Astrocyte (in vitro differentiated cells and primary cell): ENCODE results near the gene VPS8. TPM values are rescaled to one million over a fixed set of nuclear protein-coding genes. Genes with fewer than 3 reads are reported as not detected.

Experiments used
- DNase-seq: peaks from one replicate; pipeline ENCODE4 v3.0.0-alpha.2; 2010; ENCODE audit warnings: low read depth
- FAIRE-seq: peaks from 2 replicates; lab custom pipeline; 2011; peaks lifted over from hg19 to GRCh38; lab: Jason Lieb, UNC
- H2AFZ ChIP-seq: 2 replicates; pipeline ENCODE4 v1.6.0; 2012; ENCODE audit warnings: low read depth, low read length, inconsistent platforms
- H3K27ac ChIP-seq: 2 replicates; pipeline ENCODE4 v1.5.1; 2011; ENCODE audit warnings: low read depth, low read length, inconsistent platforms
- H3K27me3 ChIP-seq: 2 replicates; pipeline ENCODE4 v1.6.0; 2011; ENCODE audit warnings: low read length, inconsistent platforms; ENCODE audit not compliant: insufficient read depth
- H3K36me3 ChIP-seq: 2 replicates; pipeline ENCODE4 v1.5.1; 2011; ENCODE audit warnings: low read length, inconsistent platforms; ENCODE audit not compliant: insufficient read depth
- H3K4me1 ChIP-seq: 2 replicates; pipeline ENCODE4 v1.5.1; 2011; ENCODE audit warnings: low read length, inconsistent platforms; ENCODE audit not compliant: insufficient read depth
- H3K4me2 ChIP-seq: 2 replicates; pipeline ENCODE4 v1.6.0; 2012; ENCODE audit warnings: low read length, inconsistent platforms
- H3K4me3 ChIP-seq: 2 replicates; pipeline ENCODE4 v1.5.1; 2011; ENCODE audit warnings: low read depth, mild to moderate bottlenecking, low read length, inconsistent platforms; ENCODE audit not compliant: insufficient read depth
- H3K79me2 ChIP-seq: 2 replicates; pipeline ENCODE4 v1.6.0; 2012; ENCODE audit warnings: mild to moderate bottlenecking, low read length, inconsistent platforms; ENCODE audit not compliant: insufficient read depth
- H3K9ac ChIP-seq: 2 replicates; pipeline ENCODE4 v1.6.0; 2012; ENCODE audit warnings: mild to moderate bottlenecking, low read length, inconsistent platforms
- H3K9me3 ChIP-seq: 2 replicates; pipeline ENCODE4 v1.5.1; 2012; ENCODE audit warnings: low read depth, mild to moderate bottlenecking, low read length, inconsistent platforms; ENCODE audit not compliant: insufficient read depth
- H4K20me1 ChIP-seq: 2 replicates; pipeline ENCODE4 v1.6.0; 2012; ENCODE audit warnings: low read length, inconsistent platforms; ENCODE audit not compliant: insufficient read depth
- H3K27ac Mint-ChIP-seq: one replicate; pipeline ENCODE4 v1.8.0; 2021; ENCODE audit warnings: mild to moderate bottlenecking, mixed read lengths; ENCODE audit not compliant: unreplicated experiment
- H3K27me3 Mint-ChIP-seq: one replicate; pipeline ENCODE4 v1.8.0; 2021; ENCODE audit warnings: low read depth, mixed read lengths; ENCODE audit not compliant: unreplicated experiment
- H3K36me3 Mint-ChIP-seq: one replicate; pipeline ENCODE4 v1.8.0; 2021; ENCODE audit warnings: low read depth, mixed read lengths; ENCODE audit not compliant: unreplicated experiment
- H3K4me1 Mint-ChIP-seq: one replicate; pipeline ENCODE4 v1.8.0; 2021; ENCODE audit warnings: low read depth, mixed read lengths; ENCODE audit not compliant: unreplicated experiment
- H3K4me3 Mint-ChIP-seq: one replicate; pipeline ENCODE4 v1.8.0; 2021; ENCODE audit warnings: mild to moderate bottlenecking, moderate library complexity, mixed read lengths; ENCODE audit not compliant: unreplicated experiment
- H3K9me3 Mint-ChIP-seq: one replicate; pipeline ENCODE4 v1.8.0; 2021; ENCODE audit warnings: mild to moderate bottlenecking, mixed read lengths; ENCODE audit not compliant: unreplicated experiment
- EZH2 ChIP-seq: IDR thresholded peaks from 2 replicates; pipeline ENCODE4 v1.6.1; 2012; ENCODE audit warnings: mild to moderate bottlenecking, low read length, inconsistent platforms; ENCODE audit not compliant: insufficient read depth
- total RNA-seq: library from RNA; stranded (reverse); gene quantifications from 2 replicates; pipeline ENCODE4 v1.2.1, GENCODE V29; 2021
- TF ChIP-seq, protein P1 (sequence below): IDR thresholded peaks from 2 replicates; pipeline ENCODE4 v1.5.1; 2011; ENCODE audit warnings: low read depth, mild to moderate bottlenecking, inconsistent platforms, low read length, moderate library complexity; ENCODE audit not compliant: insufficient read depth

Gene VPS8
- total RNA-seq, 1 donor from 2014 or later = 40.7 TPM

DNA sequence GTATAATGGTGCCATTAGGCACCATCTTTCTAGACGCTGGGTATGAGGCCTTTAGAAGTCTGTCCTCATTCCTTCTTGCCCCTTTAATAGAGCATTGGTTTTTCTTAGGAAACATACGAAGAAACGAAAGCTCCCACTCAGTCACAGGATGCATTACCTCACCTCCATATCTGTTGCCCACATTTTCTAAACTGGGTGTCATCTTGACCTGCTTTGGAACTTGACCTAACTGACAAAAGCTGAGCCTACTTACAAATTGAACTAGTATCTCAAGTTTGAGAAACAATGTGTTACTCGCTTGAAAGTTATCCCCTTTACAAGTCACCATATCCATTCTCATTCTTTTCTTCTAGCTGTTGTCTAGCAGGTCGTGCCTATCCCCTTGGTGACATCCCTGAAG is 102.7 kb downstream of the VPS8 start:
- H3K9ac ChIP-seq = no peak overlapping the region
- H2AFZ ChIP-seq = no peak overlapping the region
- H3K27ac Mint-ChIP-seq = no peak overlapping the region
- no peak overlapping the region for H3K4me2 ChIP-seq
- no peaks in the 10 kb centered on the region for H3K27me3 ChIP-seq
- TF ChIP-seq, protein P1, sequence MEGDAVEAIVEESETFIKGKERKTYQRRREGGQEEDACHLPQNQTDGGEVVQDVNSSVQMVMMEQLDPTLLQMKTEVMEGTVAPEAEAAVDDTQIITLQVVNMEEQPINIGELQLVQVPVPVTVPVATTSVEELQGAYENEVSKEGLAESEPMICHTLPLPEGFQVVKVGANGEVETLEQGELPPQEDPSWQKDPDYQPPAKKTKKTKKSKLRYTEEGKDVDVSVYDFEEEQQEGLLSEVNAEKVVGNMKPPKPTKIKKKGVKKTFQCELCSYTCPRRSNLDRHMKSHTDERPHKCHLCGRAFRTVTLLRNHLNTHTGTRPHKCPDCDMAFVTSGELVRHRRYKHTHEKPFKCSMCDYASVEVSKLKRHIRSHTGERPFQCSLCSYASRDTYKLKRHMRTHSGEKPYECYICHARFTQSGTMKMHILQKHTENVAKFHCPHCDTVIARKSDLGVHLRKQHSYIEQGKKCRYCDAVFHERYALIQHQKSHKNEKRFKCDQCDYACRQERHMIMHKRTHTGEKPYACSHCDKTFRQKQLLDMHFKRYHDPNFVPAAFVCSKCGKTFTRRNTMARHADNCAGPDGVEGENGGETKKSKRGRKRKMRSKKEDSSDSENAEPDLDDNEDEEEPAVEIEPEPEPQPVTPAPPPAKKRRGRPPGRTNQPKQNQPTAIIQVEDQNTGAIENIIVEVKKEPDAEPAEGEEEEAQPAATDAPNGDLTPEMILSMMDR = no peak
- no peak for TF ChIP-seq EZH2
- peaks cover 24% of the 10 kb centered on the region for H3K36me3 Mint-ChIP-seq
- H3K79me2 ChIP-seq = no peaks in the 10 kb centered on the region
- no peaks in the 10 kb centered on the region for H3K9me3 ChIP-seq
- H3K4me1 Mint-ChIP-seq = peaks cover 5% of the 10 kb centered on the region
- no peak overlapping the region for H3K27ac ChIP-seq
- H3K9me3 Mint-ChIP-seq = no peaks in the 10 kb centered on the region
- no peak overlapping the region for H3K4me3 ChIP-seq
- H3K4me1 ChIP-seq = no peaks in the 10 kb centered on the region
- DNase-seq (peak; percentile 43), FAIRE-seq (peak; percentile 49)
- no peaks in the 10 kb centered on the region for H4K20me1 ChIP-seq
- H3K27me3 Mint-ChIP-seq = no peaks in the 10 kb centered on the region
- no peak overlapping the region for H3K4me3 Mint-ChIP-seq
- no peaks in the 10 kb centered on the region for H3K36me3 ChIP-seq

DNA sequence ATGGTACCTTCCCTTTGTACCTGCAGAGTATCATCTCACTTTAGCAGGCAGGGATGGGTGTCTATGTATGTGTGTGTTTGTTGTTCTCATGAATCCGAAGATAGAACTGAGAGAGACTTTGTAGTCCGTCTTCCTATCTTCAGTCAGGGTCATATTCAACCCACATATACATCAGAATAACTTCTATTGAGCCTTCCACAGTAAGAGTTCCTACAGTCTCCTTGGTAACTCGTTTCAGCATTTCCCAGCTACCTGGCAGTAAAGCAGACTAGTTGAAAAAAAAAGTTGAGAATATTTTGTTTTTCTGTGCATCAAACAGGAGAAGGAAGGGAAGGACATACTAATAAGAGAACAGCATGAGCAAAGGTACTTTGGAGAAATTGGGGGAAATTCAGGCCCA is 106.8 kb downstream of the VPS8 start:
- Histone ChIP-seq H3K79me2 (no peaks in the 10 kb centered on the region), H2AFZ (no peak overlapping the region), H3K4me2 (no peak overlapping the region), H3K27ac (no peak overlapping the region), H3K4me1 (no peaks in the 10 kb centered on the region), H3K27me3 (no peaks in the 10 kb centered on the region), H3K9ac (no peak overlapping the region), H3K4me3 (no peak overlapping the region), H3K36me3 (peaks cover 7% of the 10 kb centered on the region), H3K9me3 (no peaks in the 10 kb centered on the region), H4K20me1 (no peaks in the 10 kb centered on the region)
- Mint-ChIP-seq H3K9me3 (no peaks in the 10 kb centered on the region), H3K27ac (no peak overlapping the region), H3K4me1 (peaks cover 5% of the 10 kb centered on the region), H3K27me3 (no peaks in the 10 kb centered on the region), H3K36me3 (peaks cover 9% of the 10 kb centered on the region), H3K4me3 (no peak overlapping the region)
- no peak for DNase-seq
- FAIRE-seq = peak; percentile 13
- no peak for TF ChIP-seq EZH2
- TF ChIP-seq, protein P1 = no peak

DNA sequence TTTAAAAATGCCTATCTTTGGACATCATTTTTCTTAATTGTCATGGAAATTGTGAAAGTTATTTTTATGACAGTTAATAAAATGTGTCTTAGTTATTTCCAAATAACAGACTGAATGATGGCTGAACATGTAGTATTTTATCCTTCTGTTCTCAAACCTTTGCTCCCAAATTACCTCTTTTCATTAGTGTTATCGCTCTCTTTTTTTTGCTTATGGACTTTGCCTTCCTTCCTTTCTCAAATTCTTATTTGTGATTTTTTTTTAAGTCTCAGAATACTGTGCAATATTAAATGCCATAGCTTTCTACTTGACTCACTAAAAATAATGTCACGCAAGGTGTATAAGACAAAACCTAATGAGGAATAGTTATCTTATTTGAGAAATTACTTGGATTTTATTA is 107.7 kb downstream of the VPS8 start:
- Histone ChIP-seq H3K4me2 (no peak overlapping the region), H3K79me2 (no peaks in the 10 kb centered on the region), H3K36me3 (peaks cover 7% of the 10 kb centered on the region), H2AFZ (no peak overlapping the region), H3K9ac (no peak overlapping the region), H3K27ac (no peak overlapping the region), H3K4me3 (no peak overlapping the region), H3K9me3 (no peaks in the 10 kb centered on the region), H3K4me1 (no peaks in the 10 kb centered on the region), H3K27me3 (no peaks in the 10 kb centered on the region), H4K20me1 (no peaks in the 10 kb centered on the region)
- H3K27ac Mint-ChIP-seq = no peak overlapping the region
- no peaks in the 10 kb centered on the region for H3K27me3 Mint-ChIP-seq
- no peak overlapping the region for H3K4me3 Mint-ChIP-seq
- H3K4me1 Mint-ChIP-seq = peaks cover 4% of the 10 kb centered on the region
- H3K36me3 Mint-ChIP-seq = peaks cover 9% of the 10 kb centered on the region
- no peak for TF ChIP-seq EZH2
- TF ChIP-seq, protein P1 = no peak
- no peaks in the 10 kb centered on the region for H3K9me3 Mint-ChIP-seq
- FAIRE-seq (no peak), DNase-seq (no peak)
